Stimulated activated CD8-positive, alpha-beta memory T cell treated with anti-CD3 and anti-CD28 coated beads, Interleukin-4, amount 100 ng/mL, for 48 hours (primary cell): ENCODE measurements around the gene DSC3.
"Not testable (repeated sequence)": the region's sequence is repeated elsewhere in the genome, so short reads cannot be mapped to it uniquely, and the experiment has no call there.

Source experiments
- DNase-seq: peaks from one replicate; pipeline ENCODE4 v3.0.0-alpha.2; 2020

Gene DSC3

GRCh38 chr18:31040686-31041270, 1.8 kb downstream of the DSC3 start:
- DNase-seq = no peak

GRCh38 chr18:31039426-31039825, 3.1 kb downstream of the DSC3 start:
- DNase-seq = no peak

- not testable (repeated sequence) for DNase-seq
Observed at GRCh38 chr18:31037686-31038085, 4.9 kb downstream of the DSC3 start.

GRCh38 chr18:31034541-31034940, 8.0 kb downstream of the DSC3 start:
- DNase-seq = no peak

- no peak for DNase-seq
Observed at GRCh38 chr18:31030574-31031278, 11.8 kb downstream of the DSC3 start.

- DNase-seq = no peak
Observed at GRCh38 chr18:31015715-31016434, 26.7 kb downstream of the DSC3 start.

- DNase-seq = not testable (repeated sequence)
Observed at GRCh38 chr18:31011455-31011854, 31.1 kb downstream of the DSC3 start.

GRCh38 chr18:31010601-31011000, 31.9 kb downstream of the DSC3 start:
- no peak for DNase-seq

GRCh38 chr18:30999887-31000628, 42.5 kb downstream of the DSC3 start:
- DNase-seq = no peak

GRCh38 chr18:30999186-30999585, 43.4 kb downstream of the DSC3 start:
- no peak for DNase-seq

- no peak for DNase-seq
Observed at GRCh38 chr18:30997223-30997622, 45.3 kb downstream of the DSC3 start.

GRCh38 chr18:30992231-30992630, 50.3 kb downstream of the DSC3 start:
- no peak for DNase-seq

GRCh38 chr18:30991397-30991796, 51.1 kb downstream of the DSC3 start:
- no peak for DNase-seq

GRCh38 chr18:30989141-30989540, 53.4 kb downstream of the DSC3 start:
- DNase-seq = no peak

- no peak for DNase-seq
Observed at GRCh38 chr18:30988440-30988839, 54.1 kb downstream of the DSC3 start.

- no peak for DNase-seq
Observed at GRCh38 chr18:30987467-30988241, 54.9 kb downstream of the DSC3 start.

GRCh38 chr18:30985753-30986152, 56.8 kb downstream of the DSC3 start:
- no peak for DNase-seq

- DNase-seq = no peak
Observed at GRCh38 chr18:30982285-30982992, 60.1 kb downstream of the DSC3 start.

GRCh38 chr18:30978091-30978490, 64.5 kb downstream of the DSC3 start:
- not testable (repeated sequence) for DNase-seq

- DNase-seq = no peak
Observed at GRCh38 chr18:30971338-30971956, 71.1 kb downstream of the DSC3 start.

GRCh38 chr18:30970196-30970816, 72.2 kb downstream of the DSC3 start:
- DNase-seq = no peak
